SK-N-DZ (cell line): ENCODE data around the gene PSMC4.
A peak's percentile ranks its signal among the peaks of the same experiment; 100 is the strongest.

ENCODE experiments used
- DNase-seq: peaks from one replicate; pipeline ENCODE4 v3.0.0-alpha.2; 2015; ENCODE audit warnings: low spot score

The PSMC4 gene

GRCh38 chr19:39987596-39987995 is 16.6 kb downstream of the PSMC4 start:
- DNase-seq = no peak

- DNase-seq = no peak
Observed at GRCh38 chr19:39993605-39994004, 22.6 kb downstream of the PSMC4 start.

- DNase-seq = no peak
Observed at GRCh38 chr19:39994361-39994760, 23.4 kb downstream of the PSMC4 start.

- DNase-seq = no peak
Observed at GRCh38 chr19:39995794-39996193, 24.8 kb downstream of the PSMC4 start.

- DNase-seq = peak; percentile 53
Observed at GRCh38 chr19:39996218-39996810, 25.3 kb downstream of the PSMC4 start.

- peak; percentile 83 for DNase-seq
Observed at GRCh38 chr19:39996811-39997637, 26.1 kb downstream of the PSMC4 start, which contains the start of gene ZNF546. TSS of gene ZNF546 (plus strand) at chr19:39997060. CDS start at chr19:39998327, 1,267 bp downstream.

- DNase-seq = no peak
Observed at GRCh38 chr19:39997638-39998216, 26.8 kb downstream of the PSMC4 start.

- DNase-seq = no peak
Observed at GRCh38 chr19:39998501-39998900, 27.5 kb downstream of the PSMC4 start.

GRCh38 chr19:40005691-40006272 is 34.8 kb downstream of the PSMC4 start:
- no peak for DNase-seq

- no peak for DNase-seq
Observed at GRCh38 chr19:40006273-40006691, 35.3 kb downstream of the PSMC4 start.

GRCh38 chr19:40009674-40010073 is 38.7 kb downstream of the PSMC4 start:
- DNase-seq = no peak

GRCh38 chr19:40013991-40014390 is 43.0 kb downstream of the PSMC4 start:
- no peak for DNase-seq

GRCh38 chr19:40023969-40024368 is 53.0 kb downstream of the PSMC4 start:
- DNase-seq = no peak

GRCh38 chr19:40025938-40026596 is 55.1 kb downstream of the PSMC4 start:
- no peak for DNase-seq

GRCh38 chr19:40026597-40026970 is 55.6 kb downstream of the PSMC4 start:
- DNase-seq = no peak
